Suppressor macrophage treated with lipopolysaccharide for 4 hours (primary cell): ENCODE results near the gene CRYBB1.
A peak's percentile ranks its signal among the peaks of the same experiment; 100 is the strongest.

ENCODE experiments used
- DNase-seq: peaks from one replicate; pipeline ENCODE4 v3.0.0-alpha.2; 2020

The CRYBB1 gene

DNA sequence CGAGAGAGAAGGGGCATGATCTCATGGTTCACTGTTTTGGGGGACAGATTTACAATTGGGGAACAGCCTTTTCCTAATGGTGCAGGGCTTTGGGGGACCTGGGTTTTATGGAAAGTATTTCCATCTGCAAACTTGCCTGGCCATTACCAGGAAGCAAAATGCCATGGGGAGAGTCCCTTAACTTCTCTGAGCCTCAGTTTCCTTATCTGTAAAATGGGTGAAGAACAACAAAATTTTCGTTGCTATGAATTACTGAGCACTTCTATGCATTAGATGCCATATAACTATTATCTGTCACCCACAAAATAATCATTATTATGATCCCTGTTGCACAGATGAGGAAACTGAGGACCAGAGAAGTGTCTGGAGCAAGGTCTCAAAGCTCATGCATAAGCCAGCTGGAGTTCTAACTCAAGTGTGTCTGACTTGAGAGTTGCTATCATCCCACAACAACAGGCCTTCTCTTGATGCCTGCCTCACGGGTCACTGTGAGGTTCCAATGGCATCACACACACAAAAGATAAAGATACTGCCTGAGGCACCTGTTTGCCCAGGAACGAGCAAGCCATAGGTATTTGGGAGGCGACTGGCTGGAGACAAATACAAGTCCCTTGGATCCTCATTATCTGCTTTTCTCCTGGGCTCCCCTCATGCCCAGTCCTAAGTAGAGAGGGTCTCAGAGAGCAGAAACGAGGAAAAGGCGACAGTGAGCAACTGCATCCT lies 43.7 kb downstream of the CRYBB1 start:
- no peak for DNase-seq

DNA sequence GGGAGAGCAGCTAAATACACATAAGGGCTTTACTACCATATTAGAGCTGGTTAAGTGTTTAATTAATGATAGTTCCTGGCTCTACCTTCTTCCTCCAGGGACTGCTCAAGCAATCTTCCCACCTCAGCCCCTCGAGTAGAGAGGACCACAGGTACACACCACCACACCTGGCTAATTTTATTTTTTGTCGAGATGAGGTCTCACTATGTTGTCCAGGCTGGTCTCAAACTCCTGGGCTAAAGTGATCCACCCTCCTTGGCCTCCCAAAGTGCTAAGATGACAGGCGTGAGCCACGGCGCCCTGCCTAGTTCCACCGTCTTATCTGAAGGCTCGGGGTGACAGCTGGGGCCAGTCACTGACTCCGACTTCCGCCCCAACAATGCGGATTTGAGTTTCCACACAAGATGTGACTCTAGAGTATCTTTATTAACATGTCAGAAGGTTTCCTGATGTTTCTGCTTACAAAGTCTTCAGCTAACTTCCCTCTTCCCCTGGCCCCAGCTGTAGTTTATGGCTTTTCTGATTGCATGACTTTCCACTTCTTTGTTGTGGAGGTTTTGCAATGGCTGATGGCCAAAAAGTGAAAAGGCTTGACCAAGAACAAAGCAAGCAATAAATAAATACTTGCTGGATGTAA lies 44.7 kb downstream of the CRYBB1 start:
- DNase-seq, result peak; percentile 89

DNA sequence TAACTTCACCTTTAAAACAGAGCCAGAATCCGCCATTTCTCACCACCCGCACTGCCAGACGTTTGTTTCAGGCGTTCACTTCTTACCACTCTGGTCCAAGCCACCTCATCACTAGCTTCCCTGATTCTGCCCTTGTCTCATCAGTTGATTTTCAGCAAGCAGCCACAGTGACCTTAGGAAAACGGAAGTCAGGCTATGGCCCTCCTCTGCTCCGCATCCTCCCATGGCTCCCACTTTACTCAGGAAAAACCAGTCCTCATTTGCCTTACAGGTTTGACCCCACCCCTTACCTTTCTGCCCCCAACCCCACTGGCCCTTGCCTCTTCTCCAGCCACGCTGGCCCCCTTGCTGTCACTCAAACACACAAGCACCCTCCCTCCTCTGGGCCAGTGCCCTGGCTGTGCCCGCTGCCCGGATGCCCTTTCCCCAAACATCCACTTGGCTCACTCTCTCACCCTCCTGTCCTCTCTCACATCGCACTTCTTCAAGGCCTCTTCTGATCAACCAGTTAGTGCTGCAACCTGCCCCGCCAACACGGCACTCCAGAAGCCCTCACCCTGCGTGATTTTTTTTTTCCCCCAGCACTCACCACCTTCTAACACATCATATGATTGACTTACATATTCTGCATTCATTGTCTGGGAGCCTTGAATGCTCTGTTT lies 46.8 kb downstream of the CRYBB1 start:
- no peak for DNase-seq

DNA sequence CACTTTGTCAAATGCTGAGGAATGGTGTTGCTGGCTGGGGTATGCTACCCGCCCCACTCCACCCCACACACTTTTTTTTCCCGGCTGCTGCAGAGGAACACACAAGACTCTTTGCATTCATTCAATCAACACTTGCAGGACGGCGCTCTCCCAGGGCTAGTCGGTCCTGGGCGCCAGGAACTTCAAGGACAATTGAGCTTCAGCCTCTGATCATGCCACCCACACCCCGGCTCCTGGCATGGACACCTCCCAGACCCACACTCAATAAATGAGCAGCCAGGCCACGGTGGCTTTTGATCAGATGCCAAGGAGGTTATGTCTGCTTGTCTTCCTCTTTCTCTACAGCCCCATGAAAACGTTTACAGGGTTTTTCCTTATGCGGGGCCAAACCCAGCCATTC lies 47.7 kb downstream of the CRYBB1 start:
- no peak for DNase-seq

DNA sequence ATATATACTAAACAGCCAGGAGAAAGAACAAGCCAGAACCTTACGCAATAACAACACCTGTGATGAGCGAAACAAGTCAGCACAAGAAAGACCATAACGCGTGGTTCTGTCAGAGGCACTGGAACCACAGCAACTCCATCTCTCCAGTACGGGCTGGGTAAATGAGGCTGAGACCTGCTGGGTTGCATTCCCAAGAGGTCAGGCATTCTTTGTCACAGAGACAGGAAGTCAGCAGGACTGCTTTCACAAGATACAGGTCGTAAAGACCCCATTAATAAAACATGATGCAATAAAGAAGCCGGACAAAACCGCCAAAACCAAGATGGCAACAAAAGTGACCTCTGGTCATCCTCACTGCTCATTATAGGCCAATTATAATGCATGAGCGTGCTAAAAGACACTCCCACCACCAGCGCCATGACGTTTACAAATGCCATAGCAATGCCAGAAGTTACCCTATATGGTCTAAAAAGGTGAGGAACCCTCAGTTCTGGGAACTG lies 49.6 kb downstream of the CRYBB1 start:
- DNase-seq, result no peak

DNA sequence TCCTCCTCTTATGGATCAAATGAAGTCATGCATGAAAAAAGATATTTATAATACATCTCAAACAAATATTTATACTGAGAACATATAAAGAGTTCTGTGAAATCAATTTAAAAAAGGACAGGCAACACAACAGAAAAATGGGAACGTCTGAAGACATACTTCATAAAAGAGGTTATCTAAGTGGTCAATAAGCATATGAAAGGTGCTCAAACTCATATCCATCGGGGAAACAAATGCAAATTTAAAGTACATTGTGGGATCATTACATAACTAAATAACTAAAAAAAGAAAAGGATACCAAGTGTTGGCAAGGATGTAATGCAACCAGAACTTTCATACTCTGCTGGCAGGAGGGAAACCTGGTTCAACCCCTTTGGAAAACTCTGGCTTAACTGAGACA lies 50.2 kb downstream of the CRYBB1 start:
- DNase-seq, result no peak

DNA sequence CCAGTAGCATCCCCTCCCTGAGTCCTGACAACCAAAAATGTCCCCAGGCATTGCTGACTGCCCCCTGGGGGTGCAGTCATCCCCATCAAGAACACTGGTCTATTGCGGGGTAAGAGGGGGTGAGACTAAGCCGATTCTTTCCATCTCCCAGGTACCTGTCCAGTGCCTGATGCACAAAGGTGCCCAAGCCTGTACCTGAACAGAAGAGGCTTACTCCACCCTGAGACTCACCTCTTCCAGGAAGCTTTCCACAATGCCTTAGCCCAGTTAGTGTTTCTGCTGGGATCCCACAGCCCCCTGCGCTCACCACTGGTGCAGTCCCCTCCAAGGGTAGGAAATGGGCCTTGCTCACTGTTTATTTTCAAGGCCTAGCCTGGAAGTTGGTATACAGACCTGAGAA lies 50.8 kb downstream of the CRYBB1 start:
- DNase-seq, result no peak

DNA sequence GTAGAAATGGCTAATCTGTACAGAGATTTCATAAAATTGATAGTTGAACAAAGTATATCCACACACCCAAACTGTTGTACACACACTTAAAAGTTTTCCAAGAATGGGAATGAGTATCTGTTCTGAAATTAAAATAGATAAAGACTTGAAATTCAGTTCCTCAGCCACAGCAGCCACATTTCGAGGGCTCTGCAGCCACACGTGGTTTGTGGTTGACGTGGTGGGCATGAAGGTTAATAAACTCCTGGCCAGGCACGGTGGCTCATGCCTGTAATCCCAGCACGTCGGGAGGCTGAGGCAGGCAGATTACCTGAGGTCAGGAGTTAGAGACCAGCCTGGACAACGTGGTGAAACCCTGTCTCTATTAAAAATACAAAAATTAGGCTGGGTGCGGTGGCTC lies 51.9 kb downstream of the CRYBB1 start:
- no peak for DNase-seq

DNA sequence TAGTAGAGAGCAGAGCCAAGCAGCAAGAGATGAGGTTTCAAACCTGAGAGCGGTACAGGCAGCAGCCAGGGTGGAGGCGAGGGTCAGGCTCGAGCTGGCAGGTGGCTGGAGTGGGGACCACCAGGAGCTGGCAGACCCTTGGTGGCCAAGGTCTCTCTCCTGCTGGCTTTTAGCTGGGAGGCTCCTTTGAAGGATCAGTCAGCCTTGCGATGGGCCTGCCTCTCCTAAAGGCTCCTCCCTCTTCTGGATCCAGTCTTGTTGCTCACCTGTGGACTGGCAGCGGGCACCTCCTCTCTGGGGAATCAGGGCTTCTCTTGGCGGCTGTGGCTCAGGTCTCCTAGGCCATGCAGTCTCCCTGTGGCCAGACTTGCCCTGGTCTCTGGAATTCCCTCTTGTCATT lies 52.6 kb downstream of the CRYBB1 start:
- no peak for DNase-seq

DNA sequence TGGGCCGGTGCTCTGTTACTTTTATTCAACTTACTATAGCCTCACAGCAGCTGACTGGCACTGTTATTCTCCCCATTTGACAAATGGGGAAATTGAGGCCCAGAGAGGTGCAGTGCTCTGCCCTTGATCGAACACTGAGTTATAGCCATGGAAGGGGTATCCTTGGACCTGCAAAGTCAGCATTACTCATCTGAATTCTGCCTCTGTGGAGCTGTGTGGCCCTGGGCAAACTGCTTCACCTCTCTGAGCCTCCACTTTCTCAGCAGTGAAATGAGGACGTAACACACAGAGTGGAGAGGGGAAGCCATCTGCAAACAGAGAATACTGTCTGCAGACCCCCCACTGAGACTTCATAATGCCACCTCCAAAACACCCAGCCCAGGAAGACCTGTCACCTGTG lies 53.2 kb downstream of the CRYBB1 start:
- no peak for DNase-seq

DNA sequence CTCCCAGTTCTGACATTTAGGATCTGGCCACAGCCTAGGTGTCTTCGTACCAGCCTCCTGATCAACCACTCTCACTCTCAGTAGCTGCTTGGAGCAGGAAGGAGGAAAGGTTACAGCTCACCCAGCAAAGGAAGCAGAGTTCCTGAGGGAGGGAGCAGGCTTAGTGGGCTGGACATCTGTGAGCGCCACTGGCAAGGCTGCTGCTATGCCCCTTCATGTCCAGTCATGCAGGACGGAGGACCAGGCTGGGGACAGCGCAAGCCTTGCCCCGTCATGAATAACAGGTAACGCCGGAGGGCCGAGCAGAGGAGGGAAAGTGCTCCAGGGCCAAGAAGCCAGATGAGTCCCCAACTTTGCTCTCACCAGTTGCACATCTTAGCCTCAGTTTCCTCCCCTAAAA lies 53.6 kb downstream of the CRYBB1 start:
- no peak for DNase-seq

DNA sequence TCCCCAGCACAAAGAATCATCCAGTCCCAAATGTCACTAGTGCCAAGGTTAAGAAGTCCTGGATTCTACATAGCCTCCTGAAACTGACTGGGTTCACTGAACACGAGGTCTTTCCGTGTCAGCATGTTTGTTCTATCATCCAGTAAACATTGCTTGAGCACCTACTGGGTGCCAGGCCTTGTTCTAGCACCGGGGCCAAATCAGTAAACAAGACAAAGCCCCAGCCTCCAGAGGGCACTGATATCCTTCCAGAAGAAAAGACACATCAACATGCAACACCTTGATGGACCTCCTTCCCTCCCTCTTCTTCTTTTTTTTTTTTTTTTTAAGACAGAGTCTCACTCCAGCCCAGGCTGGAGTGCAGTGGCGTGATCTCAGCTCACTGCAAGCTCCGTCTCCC lies 54.8 kb downstream of the CRYBB1 start:
- DNase-seq, result no peak

DNA sequence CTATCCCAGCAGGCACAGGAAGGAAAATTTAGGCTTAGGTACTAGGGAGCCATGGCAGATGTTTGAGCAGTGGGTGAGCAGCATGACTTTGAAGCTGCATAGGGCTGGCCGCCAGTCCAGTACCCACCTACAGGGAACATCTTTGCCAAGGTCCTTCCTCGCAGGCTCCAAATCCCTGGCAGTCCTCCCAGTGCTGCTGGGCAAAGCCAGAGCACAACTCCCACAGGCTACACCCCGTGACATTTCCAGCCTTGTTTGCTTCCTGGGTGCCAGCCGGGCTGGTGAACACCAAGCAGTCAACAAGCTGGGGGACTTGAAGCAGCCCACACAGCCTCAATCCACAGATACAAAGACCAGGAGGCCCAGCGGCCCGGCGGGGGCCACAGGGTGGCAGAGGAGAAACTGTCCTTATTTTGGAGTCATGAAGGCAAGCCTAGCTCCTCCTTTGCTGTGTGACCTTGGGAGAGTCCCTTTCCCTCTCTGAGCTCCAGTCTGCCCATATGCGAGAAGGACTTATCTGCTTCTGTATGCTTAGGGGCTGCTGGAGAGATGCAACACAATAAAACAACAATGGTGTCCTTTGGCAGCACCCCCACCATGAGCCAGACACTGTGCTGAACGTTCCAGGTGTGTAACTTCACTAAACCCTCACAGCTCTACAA lies 55.9 kb downstream of the CRYBB1 start:
- no peak for DNase-seq

DNA sequence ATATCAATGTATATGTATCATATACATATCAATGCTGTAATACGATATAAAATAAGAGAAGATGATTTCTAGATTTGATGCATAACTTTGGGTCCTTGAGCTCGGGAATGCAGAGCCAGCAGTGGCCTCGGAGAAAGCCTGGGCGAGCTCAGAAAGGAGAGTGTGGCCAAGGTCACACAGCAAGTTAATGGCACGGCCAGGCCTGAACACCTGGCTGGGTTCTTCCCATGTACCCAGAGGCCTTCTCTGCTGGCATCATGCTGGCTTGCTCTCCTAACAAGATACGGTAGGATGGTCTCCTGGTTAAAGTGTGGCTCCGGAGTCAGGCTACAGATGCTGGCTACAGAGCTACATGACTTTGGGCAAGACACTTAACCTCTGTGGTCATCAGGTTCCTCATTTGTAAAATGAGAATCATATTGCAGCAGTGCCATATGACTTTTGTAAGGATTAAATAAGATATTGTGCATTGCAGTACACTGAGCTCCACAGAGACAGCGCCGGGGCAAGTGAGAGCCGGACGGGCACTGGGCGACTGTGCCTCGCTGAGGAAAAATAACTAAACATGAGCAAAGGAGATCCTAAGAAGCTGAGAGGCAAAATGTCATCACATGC lies 57.8 kb downstream of the CRYBB1 start:
- peak; percentile 31 for DNase-seq

DNA sequence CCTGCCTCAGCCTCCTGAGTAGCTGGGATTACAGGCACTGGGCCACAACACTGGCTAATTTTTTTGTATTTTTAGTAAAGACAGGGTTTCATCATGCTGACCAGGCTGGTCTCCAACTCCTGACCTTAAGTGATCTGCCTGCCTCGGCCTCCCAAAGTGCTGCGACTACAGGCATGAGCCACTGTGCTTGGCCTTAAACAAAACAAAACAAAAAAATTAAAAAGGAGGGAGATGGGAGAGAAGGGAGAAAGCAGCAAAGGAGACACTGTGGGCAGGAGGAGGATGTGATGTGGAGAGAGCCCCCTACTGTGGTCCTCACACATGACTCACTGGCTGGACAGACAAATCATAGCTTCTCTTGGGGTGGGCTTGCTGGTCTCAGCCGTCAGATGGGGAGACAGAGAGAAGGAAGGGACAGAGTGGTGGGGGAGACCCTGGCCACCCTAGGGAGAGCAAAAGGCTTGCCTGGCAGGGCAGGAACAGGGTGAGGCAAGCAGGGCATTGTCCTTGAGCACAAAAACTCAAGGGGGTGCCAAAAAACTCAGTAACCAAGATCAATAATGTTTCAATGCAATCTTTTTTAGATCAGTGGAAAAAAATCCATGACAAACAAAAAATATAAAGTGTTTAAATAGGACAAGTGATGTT lies 59.5 kb downstream of the CRYBB1 start:
- DNase-seq, result no peak

DNA sequence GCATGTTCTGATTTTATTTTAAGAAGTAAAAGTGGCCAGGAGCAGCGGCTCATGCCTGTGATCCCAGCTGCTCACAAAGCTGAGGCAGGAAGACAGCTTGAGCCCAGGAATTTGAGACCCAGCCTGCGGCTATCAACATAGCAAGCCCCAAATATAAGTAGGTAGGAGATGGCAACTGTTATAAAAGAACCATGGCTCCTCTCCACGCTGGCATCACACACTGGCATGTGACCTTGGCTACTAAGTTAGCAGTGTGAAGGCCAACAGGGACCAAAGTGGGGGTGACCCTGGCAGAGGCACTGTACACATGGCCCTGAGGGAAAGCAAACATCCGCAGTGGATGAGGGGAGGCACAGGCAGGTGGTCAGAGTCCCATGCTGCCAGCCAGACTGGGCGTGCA lies 60.9 kb downstream of the CRYBB1 start:
- DNase-seq, result no peak

DNA sequence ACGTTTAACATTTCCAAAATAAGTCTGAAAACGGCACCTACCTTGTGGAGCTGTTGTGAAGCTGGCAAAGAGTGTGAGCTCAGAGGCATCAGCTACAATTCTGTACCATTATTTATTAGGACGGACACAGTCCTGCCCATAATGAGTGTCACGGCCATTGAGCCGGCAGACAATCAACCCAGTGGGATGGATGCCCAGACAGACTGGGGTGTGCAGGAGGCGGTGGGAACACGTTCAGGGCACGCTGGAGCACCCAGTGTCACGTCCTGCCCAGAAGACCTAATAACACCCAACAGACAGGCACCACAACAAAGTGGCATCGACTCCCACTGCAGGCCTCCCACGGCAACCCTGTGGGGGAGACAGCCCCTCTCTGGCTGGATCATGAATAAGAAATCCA lies 62.3 kb downstream of the CRYBB1 start:
- no peak for DNase-seq

DNA sequence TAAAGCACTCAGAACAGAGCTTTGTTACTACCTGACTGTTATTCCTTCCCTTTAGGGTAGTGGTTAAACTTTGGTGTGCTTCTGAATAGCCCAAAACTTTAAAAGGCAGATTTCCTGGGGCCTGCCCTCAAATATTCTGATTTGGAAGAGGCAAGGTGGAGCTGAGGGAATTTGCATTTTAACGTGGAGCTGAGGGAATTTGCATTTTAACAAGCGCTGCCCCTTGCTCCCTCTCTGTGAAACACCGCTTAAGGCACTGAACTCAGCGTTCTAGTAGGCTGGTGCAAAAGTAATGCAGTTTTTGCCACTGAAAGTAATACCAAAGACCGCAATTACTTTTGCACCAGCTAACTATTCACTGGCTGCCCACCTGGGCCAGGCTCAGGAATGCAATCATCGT lies 62.9 kb downstream of the CRYBB1 start:
- no peak for DNase-seq

DNA sequence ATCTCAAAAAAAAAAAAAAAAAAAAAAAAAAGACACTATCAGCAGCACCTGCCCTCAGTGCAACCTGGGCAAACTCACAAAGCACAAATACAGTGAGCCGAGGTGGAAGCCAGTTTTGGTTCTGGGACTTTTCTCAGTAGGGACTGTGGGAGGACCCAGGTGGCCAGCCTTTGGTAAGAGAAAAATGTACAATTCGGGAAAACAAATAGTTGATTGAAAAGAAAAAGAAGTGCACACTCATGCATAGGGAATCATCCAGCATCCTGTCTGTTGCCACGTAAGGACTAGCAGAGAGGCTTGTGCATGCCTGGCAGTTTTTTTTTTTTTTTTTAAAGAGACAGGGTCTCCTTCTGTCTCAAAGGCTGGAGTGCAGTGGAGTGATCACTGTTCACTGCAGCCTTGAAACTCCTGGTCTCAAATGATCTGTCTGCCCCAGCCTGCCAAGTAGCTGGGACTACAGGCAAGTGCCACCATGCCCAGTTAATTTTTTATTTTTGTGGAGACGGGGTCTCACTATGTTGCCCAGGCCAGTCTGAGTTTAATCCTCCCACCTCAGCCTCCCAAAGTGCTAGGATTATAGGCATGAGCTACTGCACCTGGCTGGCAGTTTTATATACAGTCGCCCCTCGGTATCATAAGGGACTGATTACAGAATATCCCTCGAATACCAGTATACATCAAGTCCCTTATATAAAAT lies 64.6 kb downstream of the CRYBB1 start:
- no peak for DNase-seq

DNA sequence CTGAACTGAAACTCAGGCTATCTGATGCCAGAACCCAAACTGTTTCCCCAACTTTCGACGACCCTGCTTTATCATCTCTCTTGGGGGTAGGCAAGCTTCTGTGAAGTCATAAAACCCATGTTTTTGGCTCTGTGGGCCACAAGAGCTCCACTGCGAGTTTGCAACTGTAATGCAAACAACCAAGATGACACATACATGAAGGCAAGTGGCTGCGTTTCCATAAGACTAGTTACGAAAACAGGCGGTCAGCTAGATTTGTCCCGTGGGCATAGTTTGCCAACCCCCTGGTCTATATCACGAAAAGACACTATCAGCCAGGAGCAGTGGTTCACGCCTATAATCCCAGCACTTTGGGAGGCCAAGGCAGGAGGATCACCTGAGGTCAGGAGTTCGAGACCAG lies 65.4 kb downstream of the CRYBB1 start:
- DNase-seq, result no peak

DNA sequence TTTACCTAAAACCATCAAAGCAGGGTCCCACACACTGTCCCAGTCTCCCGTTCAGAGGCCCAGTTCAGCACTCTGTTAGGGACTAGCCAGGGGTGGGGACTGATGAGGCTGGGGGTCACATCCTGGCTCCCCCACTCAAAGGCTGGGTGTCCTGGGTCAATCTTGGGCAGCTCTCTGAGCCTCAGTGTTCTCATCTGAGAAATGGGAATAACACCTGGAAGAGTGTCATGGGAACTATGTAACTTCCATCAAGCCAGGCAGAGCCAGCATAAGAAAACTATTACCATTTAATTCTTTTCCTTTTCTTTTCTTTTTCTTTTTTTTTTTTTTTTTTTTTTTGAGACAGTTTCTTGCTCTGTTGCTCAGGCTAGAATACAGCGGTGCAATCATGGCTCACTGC lies 66.3 kb downstream of the CRYBB1 start:
- no peak for DNase-seq

DNA sequence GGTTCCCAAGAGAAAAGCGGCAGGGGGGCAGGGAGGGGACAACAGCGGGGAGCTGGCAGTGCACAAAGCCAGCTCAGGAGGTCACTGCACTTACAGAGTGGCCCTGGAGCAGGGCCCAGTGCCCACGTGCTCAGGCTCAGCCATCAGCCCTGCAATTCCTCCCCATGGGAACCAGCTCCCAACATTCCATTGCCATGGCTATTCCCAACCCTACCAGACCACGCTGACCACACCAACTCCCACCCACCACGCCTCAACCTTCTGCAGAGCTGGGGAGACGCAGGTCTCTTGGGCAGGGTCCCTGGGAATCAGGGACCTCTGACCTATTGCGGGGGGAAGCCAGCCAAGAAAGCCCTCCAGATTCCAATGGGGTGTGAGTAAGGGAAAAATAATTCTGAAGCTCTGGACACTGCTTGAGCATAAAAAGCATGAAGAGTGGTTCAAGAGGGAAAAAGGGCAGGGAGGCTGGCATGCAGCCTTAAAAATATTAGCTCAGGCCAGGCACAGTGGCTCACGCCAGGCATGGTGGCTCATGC lies 67.3 kb downstream of the CRYBB1 start:
- DNase-seq, result no peak
